Measurements from ENCODE around the gene TJP1. TPM values are rescaled to one million over a fixed set of nuclear protein-coding genes. Genes with fewer than 3 reads are reported as not detected.

TJP1 gene
- total RNA-seq, 1 donor from 2014 or later, result 159 TPM

DNA sequence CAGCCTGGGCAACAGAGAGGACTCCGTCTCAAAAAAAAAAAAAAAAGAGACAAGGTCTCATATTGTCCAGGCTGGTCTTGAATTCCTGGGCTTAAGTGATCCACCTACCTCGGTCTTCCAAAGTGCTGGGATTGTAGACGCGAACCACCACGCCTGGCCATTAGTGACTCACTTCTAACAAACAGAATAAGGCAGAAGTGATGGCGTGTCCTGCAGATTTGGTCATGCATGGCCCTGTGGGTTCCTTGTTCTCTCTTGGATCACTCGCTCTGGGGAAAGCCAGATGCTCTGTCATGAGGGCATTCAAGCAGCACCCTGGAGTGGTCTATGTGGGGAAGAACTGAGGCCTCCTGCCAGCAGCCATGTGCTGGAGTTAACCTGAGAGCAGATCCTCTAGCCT lies 27.4 kb upstream of the TJP1 start:
- Mint-ChIP-seq H3K4me3 (no peak overlapping the region), H3K9me3 (peaks cover 20% of the 10 kb centered on the region), H3K36me3 (peaks cover 14% of the 10 kb centered on the region), H3K27me3 (ENCODE audit: low read depth) (no peaks in the 10 kb centered on the region), H3K4me1 (no peaks in the 10 kb centered on the region), H3K27ac (no peak overlapping the region)
- no peak for DNase-seq (ENCODE audit: low spot score in 2 of 2, unreplicated experiment in 2 of 2)
- TF ChIP-seq, protein P1, sequence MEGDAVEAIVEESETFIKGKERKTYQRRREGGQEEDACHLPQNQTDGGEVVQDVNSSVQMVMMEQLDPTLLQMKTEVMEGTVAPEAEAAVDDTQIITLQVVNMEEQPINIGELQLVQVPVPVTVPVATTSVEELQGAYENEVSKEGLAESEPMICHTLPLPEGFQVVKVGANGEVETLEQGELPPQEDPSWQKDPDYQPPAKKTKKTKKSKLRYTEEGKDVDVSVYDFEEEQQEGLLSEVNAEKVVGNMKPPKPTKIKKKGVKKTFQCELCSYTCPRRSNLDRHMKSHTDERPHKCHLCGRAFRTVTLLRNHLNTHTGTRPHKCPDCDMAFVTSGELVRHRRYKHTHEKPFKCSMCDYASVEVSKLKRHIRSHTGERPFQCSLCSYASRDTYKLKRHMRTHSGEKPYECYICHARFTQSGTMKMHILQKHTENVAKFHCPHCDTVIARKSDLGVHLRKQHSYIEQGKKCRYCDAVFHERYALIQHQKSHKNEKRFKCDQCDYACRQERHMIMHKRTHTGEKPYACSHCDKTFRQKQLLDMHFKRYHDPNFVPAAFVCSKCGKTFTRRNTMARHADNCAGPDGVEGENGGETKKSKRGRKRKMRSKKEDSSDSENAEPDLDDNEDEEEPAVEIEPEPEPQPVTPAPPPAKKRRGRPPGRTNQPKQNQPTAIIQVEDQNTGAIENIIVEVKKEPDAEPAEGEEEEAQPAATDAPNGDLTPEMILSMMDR (IDR thresholded peaks at IDR 0.05; ENCODE audit: unreplicated experiment), result no peak

DNA sequence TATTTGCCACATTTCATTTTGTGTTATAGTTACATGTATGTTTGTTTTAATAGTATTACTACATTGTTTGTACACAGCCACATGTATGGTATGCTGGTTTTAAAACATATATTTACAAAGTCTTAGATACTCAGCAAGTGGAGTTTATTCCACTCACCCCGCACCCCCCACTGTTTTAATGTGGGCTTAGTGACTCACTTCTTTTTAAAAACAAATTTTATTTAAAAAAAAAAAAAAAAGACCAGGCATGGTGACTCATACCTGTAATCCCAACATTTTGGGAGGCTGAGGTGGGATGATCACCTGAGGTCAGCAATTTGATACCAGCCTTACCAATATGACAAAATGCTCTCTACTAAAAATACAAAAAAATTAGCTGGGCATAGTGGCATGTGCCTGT lies 26.9 kb upstream of the TJP1 start:
- H3K27me3 Mint-ChIP-seq (ENCODE audit: low read depth), result no peaks in the 10 kb centered on the region
- no peaks in the 10 kb centered on the region for H3K4me1 Mint-ChIP-seq
- H3K4me3 Mint-ChIP-seq, result no peak overlapping the region
- TF ChIP-seq, protein P1 (IDR thresholded peaks at IDR 0.05; ENCODE audit: unreplicated experiment), result no peak
- H3K9me3 Mint-ChIP-seq, result peaks cover 20% of the 10 kb centered on the region
- H3K36me3 Mint-ChIP-seq, result peaks cover 14% of the 10 kb centered on the region
- DNase-seq (ENCODE audit: low spot score in 2 of 2, unreplicated experiment in 2 of 2), result no peak
- H3K27ac Mint-ChIP-seq, result no peak overlapping the region

DNA sequence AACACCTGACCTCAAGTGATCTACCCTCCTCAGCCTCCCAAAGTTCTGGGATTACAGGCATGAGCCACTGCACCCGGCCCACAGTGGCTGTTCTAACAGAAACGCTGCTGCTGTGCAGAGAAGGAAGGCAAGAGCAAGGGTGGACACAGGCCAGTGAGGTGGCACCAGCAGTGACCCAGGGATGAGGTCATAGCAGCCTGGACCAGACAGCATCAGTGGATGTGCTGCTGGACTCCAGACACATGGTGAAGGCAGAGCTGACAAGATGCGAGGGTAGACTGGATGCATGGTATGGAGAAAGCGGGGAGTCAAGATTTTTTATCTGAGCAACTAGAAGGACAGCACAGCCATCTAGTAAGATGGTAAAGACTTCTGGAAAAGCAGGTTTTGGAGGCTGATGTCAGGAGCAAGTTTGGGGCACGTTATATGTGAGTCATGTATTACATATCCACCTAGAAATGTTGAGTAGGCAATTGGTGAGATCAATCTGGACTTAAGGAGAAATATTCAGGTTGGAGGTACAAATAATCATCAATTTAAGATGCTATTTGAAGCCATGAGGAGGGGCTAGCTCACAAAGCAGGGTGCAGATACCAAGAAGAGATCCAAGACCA lies 22.1 kb upstream of the TJP1 start:
- DNase-seq (ENCODE audit: low spot score in 2 of 2, unreplicated experiment in 2 of 2), result no peak
- H3K4me1 Mint-ChIP-seq, result no peaks in the 10 kb centered on the region
- H3K36me3 Mint-ChIP-seq, result peaks cover 10% of the 10 kb centered on the region
- H3K9me3 Mint-ChIP-seq, result peaks cover 14% of the 10 kb centered on the region
- no peak overlapping the region for H3K27ac Mint-ChIP-seq
- no peak overlapping the region for H3K4me3 Mint-ChIP-seq
- no peaks in the 10 kb centered on the region for H3K27me3 Mint-ChIP-seq (ENCODE audit: low read depth)
- TF ChIP-seq, protein P1 (IDR thresholded peaks at IDR 0.05; ENCODE audit: unreplicated experiment), result no peak

DNA sequence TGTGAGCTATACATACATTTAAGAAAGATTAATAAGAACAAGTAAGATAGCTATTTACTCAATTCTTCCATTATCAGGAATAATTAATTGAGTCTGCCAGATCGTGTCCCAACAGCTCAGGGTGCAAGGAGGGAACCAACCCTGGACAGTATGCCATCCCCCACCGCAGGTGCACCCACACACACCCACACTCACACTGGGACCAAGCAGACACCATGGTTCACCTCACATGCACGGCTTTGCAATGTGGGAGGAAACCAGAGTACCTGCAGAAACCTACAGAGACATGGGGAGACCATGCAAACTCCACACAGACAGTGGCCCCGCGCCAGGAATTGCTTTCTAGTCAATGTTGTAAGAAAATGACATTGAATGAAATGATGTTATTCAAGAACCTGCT lies 20.0 kb upstream of the TJP1 start:
- no peaks in the 10 kb centered on the region for H3K27me3 Mint-ChIP-seq (ENCODE audit: low read depth)
- TF ChIP-seq, protein P1 (IDR thresholded peaks at IDR 0.05; ENCODE audit: unreplicated experiment), result no peak
- H3K4me3 Mint-ChIP-seq, result no peak overlapping the region
- H3K4me1 Mint-ChIP-seq, result no peaks in the 10 kb centered on the region
- peaks cover 6% of the 10 kb centered on the region for H3K9me3 Mint-ChIP-seq
- H3K27ac Mint-ChIP-seq, result no peak overlapping the region
- DNase-seq (ENCODE audit: low spot score in 2 of 2, unreplicated experiment in 2 of 2), result no peak
- peaks cover 3% of the 10 kb centered on the region for H3K36me3 Mint-ChIP-seq

DNA sequence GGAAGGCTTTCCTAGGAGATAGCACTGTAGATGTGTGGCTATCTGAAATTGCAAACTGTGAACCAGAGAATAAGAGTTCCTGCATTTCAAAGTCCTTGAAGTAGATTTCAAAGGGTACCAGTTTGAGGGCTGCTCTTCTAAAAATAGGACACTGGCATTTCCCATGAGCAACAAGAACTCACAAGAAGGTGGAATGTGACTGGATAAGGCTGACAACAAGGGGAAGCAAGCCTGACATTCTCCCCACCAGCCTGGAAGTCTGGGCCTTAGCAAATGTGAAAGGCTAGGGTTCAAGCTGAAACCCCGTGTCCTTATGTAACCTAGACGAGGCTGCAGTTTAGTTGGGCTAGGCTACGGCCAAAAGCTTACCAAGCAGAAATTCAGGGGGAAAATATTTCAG lies 18.7 kb upstream of the TJP1 start:
- Mint-ChIP-seq H3K4me3 (no peak overlapping the region), H3K27ac (no peak overlapping the region), H3K9me3 (no peaks in the 10 kb centered on the region), H3K27me3 (ENCODE audit: low read depth) (no peaks in the 10 kb centered on the region), H3K36me3 (no peaks in the 10 kb centered on the region), H3K4me1 (no peaks in the 10 kb centered on the region)
- TF ChIP-seq, protein P1 (IDR thresholded peaks at IDR 0.05; ENCODE audit: unreplicated experiment), result no peak
- DNase-seq (ENCODE audit: low spot score in 2 of 2, unreplicated experiment in 2 of 2), result no peak

DNA sequence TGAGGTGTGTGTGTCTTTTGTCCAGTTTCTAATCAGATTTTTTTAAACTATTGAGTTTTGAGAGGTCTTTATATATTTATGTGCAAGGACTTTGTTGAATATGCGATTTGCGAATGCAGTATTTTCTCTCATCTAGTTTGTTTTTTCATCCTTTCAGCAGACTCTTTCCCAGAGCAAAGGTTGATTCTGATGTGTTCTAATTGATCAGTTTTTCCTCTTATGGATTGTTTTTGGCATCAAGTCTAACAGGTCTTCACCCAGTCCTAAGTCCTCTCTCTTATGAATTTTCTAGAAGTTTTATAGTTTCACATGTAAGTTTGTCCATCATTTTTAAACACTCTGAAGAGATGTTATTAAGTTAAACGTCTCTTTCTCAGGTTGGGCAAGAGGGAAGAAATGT lies 17.8 kb upstream of the TJP1 start:
- no peak overlapping the region for H3K4me3 Mint-ChIP-seq
- H3K36me3 Mint-ChIP-seq, result no peaks in the 10 kb centered on the region
- TF ChIP-seq, protein P1 (IDR thresholded peaks at IDR 0.05; ENCODE audit: unreplicated experiment), result no peak
- no peak for DNase-seq (ENCODE audit: low spot score in 2 of 2, unreplicated experiment in 2 of 2)
- no peaks in the 10 kb centered on the region for H3K4me1 Mint-ChIP-seq
- H3K27me3 Mint-ChIP-seq (ENCODE audit: low read depth), result no peaks in the 10 kb centered on the region
- H3K9me3 Mint-ChIP-seq, result no peaks in the 10 kb centered on the region
- no peak overlapping the region for H3K27ac Mint-ChIP-seq
